ENCODE measurements around the gene TMPRSS6. TPM values are rescaled to one million over a fixed set of nuclear protein-coding genes. Genes with fewer than 3 reads are reported as not detected.

TMPRSS6 gene
- total and polyA plus RNA-seq, 4 experiments from 2014 or later = 0.61 to 0.90 TPM; not detected in 2

- Histone ChIP-seq H3K4me1 (ENCODE audit: insufficient read depth, low read length) (peaks cover 45% of the 10 kb centered on the region), H3K9me3 (ENCODE audit: control insufficient read depth in 1 of 2, low read length in 2 of 2) (no peaks in the 10 kb centered on the region), H3K4me3 (ENCODE audit: low read length in 2 of 2) (no peak overlapping the region), H3K27me3 (ENCODE audit: insufficient read depth, low read length) (no peaks in the 10 kb centered on the region), H3K36me3 (ENCODE audit: insufficient read depth, low read length) (peaks cover 74% of the 10 kb centered on the region), H3K27ac (ENCODE audit: low read depth, low read length) (no peak overlapping the region)
- no peaks in the 10 kb centered on the region for H3K27me3 Mint-ChIP-seq
- no peak overlapping the region for H3K4me3 Mint-ChIP-seq
- intact Hi-C loops (cut with micrococcal nuclease) = no loop called here
- POLR2A ChIA-PET (ENCODE audit: partially characterized antibody) = interaction anchor here (0.6 to 3.5 kb wide), 6 partner anchors 9 to 90 kb away, joined by 3 to 18 read pairs (median 8); partner anchors contain the start of genes IL2RB and KCTD17
- peak in 1 of 5 donors; percentile 23 for DNase-seq
- H3K27ac Mint-ChIP-seq = peak overlapping the region in 2 of 7 donors; percentile 30 to 70
- peaks cover 40 to 75% of the 10 kb centered on the region in 2 donors for H3K36me3 Mint-ChIP-seq
- CTCF ChIA-PET (ENCODE audit: partially characterized antibody) = interaction anchor here (0.8 to 1.1 kb wide), 2 partner anchors 10 to 58 kb away, joined by 3 to 4 read pairs; no protein-coding TSS in a partner anchor
- no peaks in the 10 kb centered on the region for H3K9me3 Mint-ChIP-seq
- peaks cover 20 to 55% (median 30%) of the 10 kb centered on the region in 4 donors for H3K4me1 Mint-ChIP-seq
Measured at GRCh38 chr22:37141476-37141875, 32.0 kb upstream of the TMPRSS6 start.

- peaks cover 13 to 48% (median 24%) of the 10 kb centered on the region in 4 donors for H3K4me1 Mint-ChIP-seq
- CTCF ChIA-PET (ENCODE audit: partially characterized antibody) = interaction anchor here (0.9 to 1.7 kb wide), 3 partner anchors 7 to 59 kb away, joined by 3 to 5 read pairs (median 4); partner anchors contain the start of gene IL2RB
- intact Hi-C loops (cut with micrococcal nuclease) = no loop called here
- peak overlapping the region in 5 of 7 donors; percentile 29 to 79 (median 62) for H3K27ac Mint-ChIP-seq
- peaks cover 81% of the 10 kb centered on the region for H3K36me3 ChIP-seq (ENCODE audit: insufficient read depth, low read length)
- POLR2A ChIA-PET (ENCODE audit: partially characterized antibody) = interaction anchor here (0.8 to 3.5 kb wide), 6 partner anchors 7 to 89 kb away, joined by 3 to 18 read pairs (median 8); partner anchors contain the start of genes IL2RB and KCTD17
- peaks cover 38% of the 10 kb centered on the region for H3K4me1 ChIP-seq (ENCODE audit: insufficient read depth, low read length)
- no peaks in the 10 kb centered on the region for H3K9me3 Mint-ChIP-seq
- H3K36me3 Mint-ChIP-seq = peaks cover 42 to 71% of the 10 kb centered on the region in 2 donors
- no peak overlapping the region for H3K27ac ChIP-seq (ENCODE audit: low read depth, low read length)
- no peaks in the 10 kb centered on the region for H3K27me3 Mint-ChIP-seq
- H3K9me3 ChIP-seq (ENCODE audit: control insufficient read depth in 1 of 2, low read length in 2 of 2) = no peaks in the 10 kb centered on the region
- H3K27me3 ChIP-seq (ENCODE audit: insufficient read depth, low read length) = no peaks in the 10 kb centered on the region
- H3K4me3 Mint-ChIP-seq = no peak overlapping the region
- H3K4me3 ChIP-seq (ENCODE audit: low read length in 2 of 2) = no peak overlapping the region
- DNase-seq = no peak
Measured at GRCh38 chr22:37140686-37141323, 31.3 kb upstream of the TMPRSS6 start.

- H3K36me3 Mint-ChIP-seq = peaks cover 45 to 77% of the 10 kb centered on the region in 2 donors
- Histone ChIP-seq H3K27ac (ENCODE audit: low read depth, low read length) (no peak overlapping the region), H3K4me3 (ENCODE audit: low read length in 2 of 2) (no peak overlapping the region), H3K36me3 (ENCODE audit: insufficient read depth, low read length) (peaks cover 92% of the 10 kb centered on the region), H3K9me3 (ENCODE audit: control insufficient read depth in 1 of 2, low read length in 2 of 2) (no peaks in the 10 kb centered on the region), H3K27me3 (ENCODE audit: insufficient read depth, low read length) (no peaks in the 10 kb centered on the region), H3K4me1 (ENCODE audit: insufficient read depth, low read length) (peaks cover 28% of the 10 kb centered on the region)
- H3K9me3 Mint-ChIP-seq = no peaks in the 10 kb centered on the region
- H3K4me1 Mint-ChIP-seq = peaks cover 7 to 39% (median 15%) of the 10 kb centered on the region in 4 donors
- intact Hi-C loops (cut with micrococcal nuclease) = no loop called here
- DNase-seq = no peak
- no peak overlapping the region for H3K4me3 Mint-ChIP-seq
- H3K27me3 Mint-ChIP-seq = no peaks in the 10 kb centered on the region
- CTCF ChIA-PET (ENCODE audit: partially characterized antibody) = interaction anchor here (1.7 kb wide), 1 partner anchor 8 kb away, joined by 5 read pairs; no protein-coding TSS in a partner anchor
- H3K27ac Mint-ChIP-seq = peak overlapping the region in 3 of 7 donors; percentile 73 to 78 (median 73)
- POLR2A ChIA-PET (ENCODE audit: partially characterized antibody) = interaction anchor here (0.6 to 3.5 kb wide), 6 partner anchors 8 to 146 kb away, joined by 3 to 18 read pairs (median 8); partner anchors contain the start of gene IL2RB
Measured at GRCh38 chr22:37139762-37140161, 30.2 kb upstream of the TMPRSS6 start.

DNA sequence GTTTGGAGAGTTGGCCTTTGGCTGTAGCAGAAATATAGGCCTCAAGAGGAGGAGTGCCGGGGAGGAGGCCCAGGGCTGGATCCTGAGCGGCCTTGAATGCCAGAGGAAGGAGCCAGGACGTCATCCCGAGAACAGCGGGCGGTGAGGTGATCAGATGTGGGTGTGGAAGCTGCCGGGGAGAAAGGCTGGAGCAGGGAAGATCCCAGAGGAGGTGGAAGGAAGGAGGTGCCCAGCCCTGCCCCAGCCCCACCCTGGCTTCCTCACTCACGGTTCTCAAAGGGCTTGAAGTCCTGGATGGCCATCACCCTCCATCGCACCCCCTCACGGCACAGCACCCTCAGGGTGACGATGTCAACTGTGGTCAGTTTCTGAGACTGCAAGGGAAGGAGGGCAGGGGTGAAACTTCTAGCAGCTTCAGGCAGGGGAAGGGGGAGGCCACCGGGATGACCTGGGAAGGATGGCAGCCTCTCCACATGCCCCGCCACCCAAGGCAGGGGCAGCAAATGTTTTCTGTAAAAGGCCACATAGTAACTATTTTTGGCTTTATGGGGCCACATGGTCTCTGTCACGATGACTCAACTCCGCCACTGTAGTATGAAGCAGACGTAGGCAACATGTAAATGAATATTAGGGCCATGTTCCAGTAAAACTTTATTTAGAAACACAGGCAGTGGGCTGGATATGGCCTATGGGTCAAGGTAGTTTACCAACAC, 29.5 kb upstream of the TMPRSS6 start:
- POLR2A ChIA-PET (ENCODE audit: partially characterized antibody) = interaction anchor here (1.2 to 3.4 kb wide), 2 partner anchors 9 to 11 kb away, joined by 5 to 18 read pairs; partner anchors contain the start of gene IL2RB
- no peak for DNase-seq
- intact Hi-C loops (cut with micrococcal nuclease) = no loop called here

DNA sequence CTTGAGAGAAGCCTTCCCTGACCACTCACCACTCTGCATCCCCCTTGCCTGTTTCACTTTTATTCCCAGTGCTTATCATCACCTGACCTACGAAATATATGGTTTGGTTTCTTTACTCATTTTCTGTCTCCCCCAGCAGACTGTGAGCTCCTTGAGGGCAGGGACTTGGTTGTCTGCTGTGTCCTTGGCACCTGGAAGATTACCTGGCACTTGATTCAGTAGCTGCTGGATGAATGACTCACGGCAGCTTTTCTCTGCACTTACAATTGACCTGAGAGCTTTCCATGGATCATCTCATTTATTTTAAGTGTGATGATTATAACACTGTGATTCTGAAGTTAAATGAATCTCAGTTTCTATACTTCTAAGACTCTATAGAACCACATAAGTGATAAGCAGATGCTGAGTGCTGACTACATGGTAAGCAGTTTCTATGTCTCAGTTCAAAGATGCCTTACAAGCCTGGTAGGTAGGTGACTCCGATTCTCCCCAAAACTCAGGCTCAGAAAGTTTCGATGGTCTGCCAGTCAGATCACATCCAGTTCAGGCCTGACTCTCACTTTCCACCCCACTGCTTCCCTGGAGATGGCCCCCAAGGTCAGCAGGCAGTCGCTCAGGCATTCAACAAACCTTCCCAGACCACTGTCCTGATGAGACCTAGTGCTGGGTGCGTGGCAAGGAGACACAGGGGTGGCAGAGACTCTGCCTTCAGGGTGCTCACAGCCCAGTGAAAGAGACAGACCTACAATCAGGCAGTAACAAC, 28.6 kb upstream of the TMPRSS6 start:
- Histone ChIP-seq H3K36me3 (ENCODE audit: insufficient read depth, low read length) (peaks cover 93% of the 10 kb centered on the region), H3K9me3 (ENCODE audit: control insufficient read depth in 1 of 2, low read length in 2 of 2) (no peaks in the 10 kb centered on the region), H3K4me1 (ENCODE audit: insufficient read depth, low read length) (peaks cover 15% of the 10 kb centered on the region), H3K4me3 (ENCODE audit: low read length in 2 of 2) (no peak overlapping the region), H3K27ac (ENCODE audit: low read depth, low read length) (no peak overlapping the region), H3K27me3 (ENCODE audit: insufficient read depth, low read length) (no peaks in the 10 kb centered on the region)
- Mint-ChIP-seq H3K36me3 (peaks cover 44 to 75% of the 10 kb centered on the region in 2 donors), H3K9me3 (no peaks in the 10 kb centered on the region), H3K27ac (peak overlapping the region; percentile 29 to 91 (median 78)), H3K4me3 (no peak overlapping the region), H3K4me1 (peaks cover 4 to 23% (median 8%) of the 10 kb centered on the region in 4 donors), H3K27me3 (no peaks in the 10 kb centered on the region)
- CTCF ChIA-PET (ENCODE audit: partially characterized antibody) = interaction anchor here (1.0 to 1.2 kb wide), 3 partner anchors 15 to 58 kb away, joined by 3 to 4 read pairs (median 3); no protein-coding TSS in a partner anchor
- intact Hi-C loops (cut with micrococcal nuclease) = no loop called here
- POLR2A ChIA-PET (ENCODE audit: partially characterized antibody) = interaction anchor here (0.6 to 7.8 kb wide), 4 partner anchors 9 to 25 kb away, joined by 3 to 58 read pairs (median 8); partner anchors contain the start of gene IL2RB
- DNase-seq = no peak

More for the DNA sequence above, 29.5 kb upstream of the TMPRSS6 start:
- Histone ChIP-seq H3K4me3 (ENCODE audit: low read length in 2 of 2) (no peak overlapping the region), H3K27me3 (ENCODE audit: insufficient read depth, low read length) (no peaks in the 10 kb centered on the region), H3K4me1 (ENCODE audit: insufficient read depth, low read length) (peaks cover 23% of the 10 kb centered on the region), H3K9me3 (ENCODE audit: control insufficient read depth in 1 of 2, low read length in 2 of 2) (no peaks in the 10 kb centered on the region), H3K36me3 (ENCODE audit: insufficient read depth, low read length) (peaks cover 93% of the 10 kb centered on the region), H3K27ac (ENCODE audit: low read depth, low read length) (peak overlapping the region; percentile 14)
- Mint-ChIP-seq H3K4me1 (peaks cover 5 to 32% (median 10%) of the 10 kb centered on the region in 4 donors), H3K27me3 (no peaks in the 10 kb centered on the region), H3K9me3 (no peaks in the 10 kb centered on the region), H3K4me3 (no peak overlapping the region), H3K36me3 (peaks cover 48 to 78% of the 10 kb centered on the region in 2 donors), H3K27ac (peak overlapping the region; percentile 56 to 91 (median 78))
- CTCF ChIA-PET (ENCODE audit: partially characterized antibody) = interaction anchor here (1.7 kb wide), 1 partner anchor 9 kb away, joined by 5 read pairs; no protein-coding TSS in a partner anchor

- Histone ChIP-seq H3K27ac (ENCODE audit: low read depth, low read length) (no peak overlapping the region), H3K4me1 (ENCODE audit: insufficient read depth, low read length) (peaks cover 5% of the 10 kb centered on the region), H3K9me3 (ENCODE audit: control insufficient read depth in 1 of 2, low read length in 2 of 2) (no peaks in the 10 kb centered on the region), H3K4me3 (ENCODE audit: low read length in 2 of 2) (no peak overlapping the region), H3K36me3 (ENCODE audit: insufficient read depth, low read length) (peaks cover 90% of the 10 kb centered on the region), H3K27me3 (ENCODE audit: insufficient read depth, low read length) (no peaks in the 10 kb centered on the region)
- H3K27ac Mint-ChIP-seq = peak overlapping the region; percentile 7 to 86 (median 73)
- peaks cover 4 to 20% (median 9%) of the 10 kb centered on the region in 4 donors for H3K4me1 Mint-ChIP-seq
- intact Hi-C loops (cut with micrococcal nuclease) = no loop called here
- no peaks in the 10 kb centered on the region for H3K9me3 Mint-ChIP-seq
- CTCF ChIA-PET (ENCODE audit: partially characterized antibody) = interaction anchor here (1.2 to 1.8 kb wide), 2 partner anchors 19 to 28 kb away, joined by 3 to 6 read pairs; no protein-coding TSS in a partner anchor
- DNase-seq = no peak
- H3K36me3 Mint-ChIP-seq = peaks cover 51 to 76% of the 10 kb centered on the region in 2 donors
- no peaks in the 10 kb centered on the region for H3K27me3 Mint-ChIP-seq
- POLR2A ChIA-PET (ENCODE audit: partially characterized antibody) = interaction anchor here (1.3 to 7.8 kb wide), 3 partner anchors 10 to 61 kb away, joined by 3 to 58 read pairs (median 13); no protein-coding TSS in a partner anchor
- no peak overlapping the region for H3K4me3 Mint-ChIP-seq
Measured at GRCh38 chr22:37137131-37137530, 27.6 kb upstream of the TMPRSS6 start.
